Nucleus accumbens (tissue), 56 donors: ENCODE data around the gene LSM7.
"Not testable (repeated sequence)": the region's sequence is repeated elsewhere in the genome, so short reads cannot be mapped to it uniquely, and the experiment has no call there.

Experiments used
- DNase-seq, 56 donors: peaks; one replicate each; lab custom pipeline; 2025; lab: John Stamatoyannopoulos, UW

The LSM7 gene

GRCh38 chr19:2283835-2284507, 44.4 kb downstream of the LSM7 start:
- DNase-seq: no peak

DNA sequence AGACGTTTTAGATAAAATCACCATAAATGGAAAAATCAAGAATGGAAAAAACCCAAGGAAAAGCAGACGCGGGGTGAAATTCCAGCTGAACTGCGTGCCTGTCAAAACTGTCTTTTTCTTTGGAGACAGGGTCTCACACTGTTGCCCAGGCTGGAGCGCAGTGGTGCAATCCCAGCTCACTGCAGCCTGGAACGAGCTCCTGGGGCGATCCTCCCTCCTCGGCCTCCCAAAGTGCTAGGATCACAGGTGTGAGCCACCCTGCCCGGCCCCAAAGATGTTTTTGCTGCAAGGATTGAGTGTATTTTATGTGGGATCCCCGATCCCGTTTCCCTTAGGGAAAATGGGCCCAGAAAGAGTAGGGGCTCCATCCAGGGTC, 45.5 kb downstream of the LSM7 start:
- no peak for DNase-seq

GRCh38 chr19:2282062-2282861, 46.1 kb downstream of the LSM7 start, which contains the start of gene PEAK3:
Gene PEAK3 (minus strand): TSS chr19:2282175. CDS start chr19:2280931, 1,244 bp downstream.
- DNase-seq: peak in 37 of 56 donors; percentile 11 to 75 (median 28)

- not testable (repeated sequence) for DNase-seq
These were observed 46.9 kb downstream of the LSM7 start for GRCh38 chr19:2281265-2282061.

DNA sequence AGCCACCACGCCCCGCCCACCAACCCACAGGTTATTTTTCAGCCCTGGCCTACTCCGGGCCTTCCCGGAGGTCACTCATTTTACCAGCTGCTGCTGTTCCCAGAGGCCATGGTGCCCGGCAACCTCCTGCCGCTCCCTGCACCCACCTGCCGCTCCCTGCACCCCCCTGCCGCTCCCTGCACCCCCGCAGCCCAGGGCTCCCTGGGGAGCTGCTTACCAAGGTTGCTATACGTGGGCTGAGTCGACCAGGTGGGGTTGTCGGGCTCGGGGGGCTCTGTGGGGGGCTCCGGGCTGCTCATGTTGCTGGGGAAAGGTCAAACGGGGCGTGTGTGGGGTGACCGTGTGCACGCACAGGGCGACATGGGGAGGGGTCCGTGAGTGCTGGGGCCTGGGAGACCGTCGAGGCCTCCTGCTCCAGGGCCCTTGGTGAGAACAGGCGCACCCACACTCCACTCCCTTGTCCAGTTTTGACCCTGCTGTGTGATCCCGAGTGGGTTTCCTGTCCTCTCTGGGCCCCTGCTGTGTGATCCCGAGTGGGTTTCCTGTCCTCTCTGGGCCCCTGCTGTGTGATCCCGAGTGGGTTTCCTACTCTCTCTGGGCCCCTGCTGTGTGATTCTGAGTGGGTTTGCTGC, 47.6 kb downstream of the LSM7 start:
- no peak for DNase-seq

- no peak for DNase-seq
These were observed 49.8 kb downstream of the LSM7 start for GRCh38 chr19:2278459-2279158.

GRCh38 chr19:2277138-2277537, 51.2 kb downstream of the LSM7 start:
- DNase-seq: no peak

DNA sequence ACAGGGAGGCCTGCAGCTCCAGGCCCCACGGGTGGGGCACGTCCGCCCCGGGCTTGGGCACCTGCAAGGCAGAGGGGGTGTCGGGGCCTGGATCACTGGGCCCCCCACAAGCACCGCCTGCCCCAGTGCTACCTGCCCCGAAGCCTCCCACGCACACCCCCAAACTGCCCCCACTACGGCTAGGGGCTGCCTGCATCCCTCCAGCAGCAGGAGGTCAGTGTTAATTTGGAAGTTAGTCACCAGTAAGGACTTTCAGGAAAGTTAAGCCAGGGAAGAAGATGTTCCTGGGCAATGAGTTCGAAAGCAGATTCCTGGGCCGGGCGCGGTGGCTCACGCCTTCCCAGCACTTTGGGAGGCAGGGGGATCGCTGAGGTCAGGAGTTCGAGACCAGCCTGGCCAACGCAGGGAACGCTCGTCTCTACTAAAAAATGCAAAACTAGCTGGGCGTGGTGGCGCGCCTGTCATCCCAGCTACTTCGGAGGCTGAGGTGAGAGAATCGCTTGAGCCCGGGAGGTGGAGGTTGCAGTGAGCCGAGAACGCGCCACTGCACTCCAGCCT, 51.9 kb downstream of the LSM7 start:
- DNase-seq: no peak

GRCh38 chr19:2275588-2276428, 52.6 kb downstream of the LSM7 start:
- DNase-seq: peak in 7 of 56 donors; percentile 18 to 41 (median 32)

DNA sequence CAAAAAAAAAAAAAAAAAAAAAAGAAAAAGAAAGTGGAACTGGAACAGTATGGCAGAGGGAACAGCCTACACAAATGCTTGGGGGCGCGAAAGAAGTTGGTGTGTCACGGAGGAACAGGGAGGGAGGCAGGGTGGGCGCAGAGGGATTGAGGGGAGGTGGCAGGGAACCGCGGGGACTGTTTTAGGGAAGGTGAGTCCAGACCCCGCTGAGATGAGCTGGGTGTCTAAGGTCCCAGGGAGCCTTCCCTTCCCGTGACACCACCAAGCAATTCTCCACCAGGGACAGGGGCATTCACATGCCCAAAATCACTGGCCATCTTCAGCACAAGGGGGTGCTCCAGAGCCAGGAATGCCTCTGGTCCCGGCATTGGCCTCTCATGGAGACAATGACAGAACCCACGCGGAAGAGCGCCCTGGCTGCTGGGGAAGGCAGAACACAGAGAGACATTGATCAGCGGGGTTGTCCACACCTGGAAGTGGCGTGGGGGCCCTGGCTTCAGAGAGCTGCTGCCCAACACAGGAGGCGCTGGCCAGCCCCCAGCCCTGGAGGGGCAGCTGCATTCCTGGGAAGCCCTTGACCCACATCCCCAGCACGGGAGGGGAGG, 53.4 kb downstream of the LSM7 start:
- peak in 45 of 56 donors; percentile 13 to 79 (median 52) for DNase-seq

GRCh38 chr19:2274185-2274711, 54.1 kb downstream of the LSM7 start:
- no peak for DNase-seq

- DNase-seq: peak in 42 of 56 donors; percentile 5 to 74 (median 37)
These were observed 54.8 kb downstream of the LSM7 start for GRCh38 chr19:2273356-2274184.
